ENCODE results near the gene ZNF84.

DNA sequence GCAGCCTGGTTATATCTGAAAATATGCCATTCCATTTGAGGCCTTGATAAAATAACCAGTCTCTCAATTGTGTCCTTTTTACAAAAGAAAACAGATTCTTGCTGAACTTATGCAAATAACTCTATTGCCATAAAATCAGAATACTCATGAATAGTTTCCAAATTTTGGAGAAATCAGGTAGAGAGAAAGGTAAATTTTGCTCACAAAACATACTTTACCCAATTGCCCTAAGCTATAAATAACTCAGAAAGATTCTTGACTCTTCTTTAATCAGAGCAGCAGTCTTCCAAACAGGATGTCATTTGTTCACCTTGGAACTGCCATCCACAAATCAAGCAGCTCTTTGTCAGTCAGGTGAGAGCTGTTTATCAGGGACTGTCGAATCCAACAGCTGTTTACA is 38.6 kb upstream of the ZNF84 start:
- TF ChIP-seq CTCF (conservative IDR thresholded peaks at IDR 0.05; ENCODE audit: low read depth in 2 of 2) (no peak), EZH2phosphoT487 (IDR thresholded peaks at IDR 0.05; ENCODE audit: unreplicated experiment) (no peak), ETS1 (IDR thresholded peaks at IDR 0.05) (no peak), EZH2 (IDR thresholded peaks at IDR 0.05; ENCODE audit: low read depth, unreplicated experiment) (no peak), ZNF114 (CRISPR knock-in tag; IDR thresholded peaks at IDR 0.05) (no peak), POLR2AphosphoS5 (IDR thresholded peaks at IDR 0.05; ENCODE audit: low read depth) (no peak), STAT1 (IDR thresholded peaks at IDR 0.05; ENCODE audit: unreplicated experiment) (no peak), REST (IDR thresholded peaks at IDR 0.05; ENCODE audit: unreplicated experiment) (no peak), NANOG (IDR thresholded peaks at IDR 0.05; ENCODE audit: borderline replicate concordance) (no peak), CREB1 (CRISPR knock-in tag; IDR thresholded peaks at IDR 0.05; ENCODE audit: low read depth) (no peak), ZNF331 (CRISPR knock-in tag; IDR thresholded peaks at IDR 0.05; ENCODE audit: low read depth) (no peak), JUNB (IDR thresholded peaks at IDR 0.05; ENCODE audit: unreplicated experiment) (no peak)

All from GM23338 (cell line).